GM12878 (cell line): ENCODE results near the gene PCNX4. TPM values are rescaled to one million over a fixed set of nuclear protein-coding genes. Genes with fewer than 3 reads are reported as not detected.
A peak's percentile ranks its signal among the peaks of the same experiment; 100 is the strongest.

Source experiments
- ATAC-seq: fragments of 200-7000 bp; cut with Tn5 transposase; 3 replicates; pipeline ENCODE4 v1.9.1; 2020; ENCODE audit warnings: mild to moderate bottlenecking, moderate library complexity
- BruUV-seq: library from RNA; stranded (reverse); fragments of 400-500 nt; replicated peaks from 2 replicates; lab custom pipeline; 2021; lab: Mats Ljungman, UMichigan
- CTCF ChIA-PET: fragments of 300-600 bp; sonication (Branson Sonifier 250); formaldehyde crosslinking; extraction: SDS; loops from one replicate; lab custom pipeline; 2021; ENCODE audit warnings: inconsistent platforms; lab: Yijun Ruan, JAX
- POLR2A ChIA-PET: fragments of 350-600 bp; formaldehyde crosslinking; extraction: SDS; loops from one replicate; lab custom pipeline; 2021; ENCODE audit warnings: inconsistent platforms; lab: Charles Lee
- RAD21 ChIA-PET: fragments of 300-600 bp; sonication (Branson Sonifier 250); formaldehyde crosslinking; loops from one replicate; lab custom pipeline; 2023; ENCODE audit warnings: antibody characterized with exemption; ENCODE audit not compliant: unreplicated experiment; lab: Charles Lee
- SMC1A ChIA-PET: fragments of 300-600 bp; sonication (Branson Sonifier 250); formaldehyde crosslinking; loops from one replicate; lab custom pipeline; 2023; ENCODE audit not compliant: unreplicated experiment, uncharacterized antibody; lab: Charles Lee
- DNase-seq: peaks from one replicate; pipeline ENCODE4 v3.0.0-alpha.2; 2011; ENCODE audit warnings: low read depth, low spot score
- FAIRE-seq: peaks from 3 replicates; lab custom pipeline; 2011; peaks lifted over from hg19 to GRCh38; lab: Jason Lieb, UNC
- H2AFZ ChIP-seq: 2 replicates; pipeline ENCODE4 v1.6.0; 2011; ENCODE audit warnings: low read depth, low read length, control low read depth; ENCODE audit not compliant: control insufficient read depth
- H3K27ac ChIP-seq: 2 replicates; pipeline ENCODE4 v1.5.1; 2011; ENCODE audit warnings: control low read depth; ENCODE audit not compliant: control insufficient read depth, insufficient read depth
- H3K27me3 ChIP-seq, 2 experiments: replicated peaks in 1 of 2; 2 replicates each; pipeline versions ENCODE4 v1.6.0 to v1.6.1; 2011; ENCODE audit warnings: low read length in 1 of 2; ENCODE audit not compliant: control insufficient read depth in 2 of 2, insufficient read depth in 2 of 2
- H3K36me3 ChIP-seq, 2 experiments: 2 replicates each; pipeline ENCODE4 v1.5.1; 2011; ENCODE audit warnings: low read length in 1 of 2; ENCODE audit not compliant: control insufficient read depth in 2 of 2, insufficient read depth in 2 of 2
- H3K4me1 ChIP-seq: 2 replicates; pipeline ENCODE4 v1.6.1; 2011; ENCODE audit warnings: mild to moderate bottlenecking, low read length, moderate library complexity, mixed read lengths; ENCODE audit not compliant: control insufficient read depth, insufficient read depth
- H3K4me2 ChIP-seq: 2 replicates; pipeline ENCODE4 v1.6.0; 2011; ENCODE audit warnings: control low read depth; ENCODE audit not compliant: control insufficient read depth, insufficient read depth
- H3K4me3 ChIP-seq: fragments of 200-600 bp; sonication (generic); 2 replicates; pipeline ENCODE4 v1.5.1; 2016
- H3K79me2 ChIP-seq: 2 replicates; pipeline ENCODE4 v1.6.0; 2011; ENCODE audit warnings: low read length; ENCODE audit not compliant: control insufficient read depth, insufficient read depth
- H3K9ac ChIP-seq: 2 replicates; pipeline ENCODE4 v1.8.0; 2011; ENCODE audit warnings: low read length, control low read depth, mixed read lengths; ENCODE audit not compliant: control insufficient read depth, insufficient read depth
- H3K9me3 ChIP-seq: replicated peaks from 3 replicates; pipeline ENCODE4 v1.5.1; 2011; ENCODE audit warnings: mild to moderate bottlenecking, low read length; ENCODE audit not compliant: control insufficient read depth, insufficient read depth
- H4K20me1 ChIP-seq: 2 replicates; pipeline ENCODE4 v1.6.0; 2011; ENCODE audit not compliant: control insufficient read depth, insufficient read depth
- IKZF2 ChIP-seq, 2 experiments: fragments of 450-650 bp; IDR thresholded peaks; 2 replicates each; pipeline ENCODE4 v1.6.1; 2017; ENCODE audit warnings: mild to moderate bottlenecking in 2 of 2, moderate library complexity in 2 of 2
- MTA2 ChIP-seq: fragments of 450-650 bp; IDR thresholded peaks from 2 replicates; pipeline ENCODE4 v1.6.1; 2016; ENCODE audit warnings: low read depth, mild to moderate bottlenecking, moderate library complexity
- MYC ChIP-seq: IDR thresholded peaks from 2 replicates; pipeline ENCODE4 v1.6.1; 2011; ENCODE audit warnings: mild to moderate bottlenecking, low read length, moderate library complexity, inconsistent platforms; ENCODE audit not compliant: insufficient read depth, insufficient replicate concordance, insufficient read length, severe bottlenecking
- SMAD5 ChIP-seq: IDR thresholded peaks from 2 replicates; pipeline ENCODE4 v1.6.1; 2016; ENCODE audit warnings: antibody characterized with exemption, low read depth
- SPI1 ChIP-seq: IDR thresholded peaks from 2 replicates; pipeline ENCODE4 v1.6.1; 2011; ENCODE audit warnings: low read depth, mild to moderate bottlenecking, low read length, moderate library complexity, borderline replicate concordance; ENCODE audit not compliant: insufficient read depth
- WGBS: methylation state at CpG from one replicate; pipeline ENCODE4 v1.1.6; 2016; ENCODE audit warnings: low lambda C conversion rate; ENCODE audit not compliant: insufficient replicate concordance, insufficient coverage; ENCODE audit errors: missing lambda C conversion rate; 5-methylcytosine and 5-hydroxymethylcytosine counted together
- in situ Hi-C: fragments of 300-500 bp; cut with MboI; formaldehyde crosslinking; loops from 9 replicates; pipeline ENCODE4 v1.14.3; 2018; ENCODE audit warnings: mixed read lengths
- intact Hi-C: fragments of 100-400 bp; cut with micrococcal nuclease; formaldehyde crosslinking; loops from one replicate; pipeline ENCODE4 v1.14.2; 2022; ENCODE audit not compliant: unreplicated experiment
- polyA plus RNA-seq, 11 experiments: library from polyadenylated mRNA; depleted of rRNA in 4 of 11; unstranded in 6 of 11; stranded (reverse) in 5 of 11; fragments of >200 nt; fragmentation: Nextera tagmentation in 4 of 11; fragmentation: Illumina TruSeq in 1 of 11; extraction: Ambion mirVana in 4 of 11; extraction: Trizol in 1 of 11; gene quantifications; 1 replicate in 1 of 11; 2 replicates in 10 of 11; pipeline versions ENCODE4 v1.2.1 to v1.2.3, GENCODE V29; 2011 to 2016; ENCODE audit warnings: inconsistent platforms in 2 of 11, missing spikeins in 2 of 11, low read depth in 1 of 11
- total RNA-seq, 4 experiments: library from RNA; depleted of rRNA in 3 of 4; stranded (reverse); fragments of >200 nt in 3 of 4; fragmentation: Illumina TruSeq in 1 of 4; extraction: Trizol in 1 of 4; gene quantifications; 2 replicates each; pipeline versions ENCODE4 v1.2.1 to v1.2.3, GENCODE V29; 2013 to 2021

The PCNX4 gene
- total and polyA plus RNA-seq, 10 of the 15 experiments (the other 5 are each of a cell fraction or from before 2014, with no cell fraction given) = 13.8 to 56.6 (median 39.4) TPM

GRCh38 chr14:60174352-60175254 is 82.9 kb downstream of the PCNX4 start (continued):
- TF ChIP-seq MYC = no peak
- TF ChIP-seq, all 136 proteins: peak for 0

- SMC1A ChIA-PET = interaction anchor here (0.5 to 1.9 kb wide), 6 partner anchors 8 to 211 kb away, joined by 3 to 6 read pairs (median 4); partner anchors contain the start of gene DHRS7
- Histone ChIP-seq H3K9ac (no peak overlapping the region), H2AFZ (no peak overlapping the region), H3K27ac (no peak overlapping the region), H3K27me3 (no peaks in the 10 kb centered on the region), H3K4me2 (no peak overlapping the region), H4K20me1 (no peaks in the 10 kb centered on the region), H3K9me3 (no peaks in the 10 kb centered on the region; the same call in 1 of the 3 replicates), H3K79me2 (no peaks in the 10 kb centered on the region), H3K36me3 (no peaks in the 10 kb centered on the region), H3K4me1 (no peaks in the 10 kb centered on the region), H3K4me3 (no peak overlapping the region)
- intact Hi-C loops = no loop called here
- FAIRE-seq = no peak
- CTCF ChIA-PET = interaction anchor here (1.2 to 4.3 kb wide), 8 partner anchors 9 to 210 kb away, joined by 3 to 21 read pairs (median 6); partner anchors contain the start of gene DHRS7
- TF ChIP-seq SMAD5 (no peak), MTA2 (0 out of 2 replicates have a peak, but pooled peaks have one; percentile 16), IKZF2 (IDR thresholded peaks at IDR 0.05) (peak; percentile 20 to 22; a peak in 1 of 4 replicates), SPI1 (peak; percentile 63; the same call in 1 of the 2 replicates)
- RAD21 ChIA-PET = interaction anchor here (1.3 to 1.4 kb wide), 2 partner anchors 12 to 152 kb away, joined by 3 to 4 read pairs; no protein-coding TSS in a partner anchor
- ATAC-seq = peak; percentile 82
- no TSS peak for BruUV-seq
- POLR2A ChIA-PET = interaction anchor here (1.6 kb wide), 1 partner anchor 9 kb away, joined by 4 read pairs; no protein-coding TSS in a partner anchor
- in situ Hi-C loops = no loop called here
- DNase-seq = no peak
- WGBS = 44% methylated on average over 2 of the region's 2 CpGs
Measured at GRCh38 chr14:60175255-60175902, 83.7 kb downstream of the PCNX4 start.
